Activated CD4-positive, CD25-positive, alpha-beta regulatory T cell treated with anti-CD3 and anti-CD28 coated beads, Interleukin-2, amount 50 U/mL, for 72 hours (primary cell): ENCODE measurements around the gene ARMH3.

Source experiments
- DNase-seq: peaks from one replicate; pipeline ENCODE4 v3.0.0; 2021

ARMH3 gene

DNA sequence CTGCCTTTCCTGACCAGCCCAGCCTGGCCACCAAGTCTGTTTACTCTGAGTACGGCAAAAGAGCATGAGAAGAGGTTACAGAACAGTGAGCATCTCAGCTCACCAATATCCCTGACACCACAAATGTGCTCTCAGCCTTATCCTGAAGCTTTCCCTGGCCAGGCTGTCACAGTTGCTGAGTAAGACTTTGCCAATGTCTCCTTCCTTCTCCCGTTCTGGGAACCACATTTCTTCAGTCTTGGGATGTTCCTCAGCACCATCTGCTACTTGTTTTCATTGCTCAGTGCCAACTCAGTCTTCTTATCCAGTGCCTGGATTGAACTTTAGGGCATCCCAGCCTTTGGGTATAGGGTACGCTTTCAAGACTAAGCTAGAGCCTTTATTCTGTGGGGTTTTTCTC is 205.2 kb downstream of the ARMH3 start:
- DNase-seq, result no peak

DNA sequence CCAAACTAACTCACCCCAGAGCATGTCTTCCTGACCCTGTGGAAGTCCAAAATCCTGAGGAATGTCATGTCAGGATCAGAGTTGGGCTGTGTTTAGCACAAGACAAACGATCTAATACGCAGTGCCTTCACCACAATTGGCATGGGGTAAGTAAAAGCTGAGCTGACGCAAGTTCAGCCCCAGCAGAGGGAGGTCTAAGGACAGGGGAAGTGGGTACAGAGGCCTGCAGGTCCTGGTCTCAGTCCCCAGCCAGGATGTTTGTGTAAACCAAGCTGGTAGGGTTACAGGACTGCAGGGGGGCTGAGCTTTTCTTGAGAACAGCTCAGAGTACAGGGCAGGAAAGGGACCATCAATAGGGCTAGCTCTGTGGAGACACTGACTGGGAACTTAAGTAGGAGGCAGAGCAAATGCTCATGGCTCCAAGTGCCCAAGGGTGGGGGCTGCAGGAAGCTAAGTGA is 207.1 kb downstream of the ARMH3 start:
- no peak for DNase-seq

DNA sequence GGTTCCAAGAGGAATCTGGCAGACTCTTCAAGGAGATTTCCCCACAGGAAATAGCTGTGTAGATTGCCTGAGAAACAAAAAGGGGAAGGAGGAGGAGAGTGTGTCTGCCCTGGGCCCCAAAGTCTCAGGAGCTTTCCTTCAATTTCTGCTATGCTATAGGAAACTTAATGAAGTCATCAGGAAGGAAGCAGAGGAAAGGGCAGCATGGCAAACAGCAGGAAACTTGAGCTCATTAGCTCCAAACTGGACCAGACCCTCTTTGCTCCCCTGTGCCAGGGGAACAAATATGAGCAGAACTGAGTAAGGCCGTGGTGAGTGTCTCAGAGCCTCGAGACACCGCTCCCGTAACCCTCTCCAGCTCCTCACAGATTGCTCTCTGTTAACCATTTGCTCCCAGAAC is 207.6 kb downstream of the ARMH3 start:
- DNase-seq, result no peak

DNA sequence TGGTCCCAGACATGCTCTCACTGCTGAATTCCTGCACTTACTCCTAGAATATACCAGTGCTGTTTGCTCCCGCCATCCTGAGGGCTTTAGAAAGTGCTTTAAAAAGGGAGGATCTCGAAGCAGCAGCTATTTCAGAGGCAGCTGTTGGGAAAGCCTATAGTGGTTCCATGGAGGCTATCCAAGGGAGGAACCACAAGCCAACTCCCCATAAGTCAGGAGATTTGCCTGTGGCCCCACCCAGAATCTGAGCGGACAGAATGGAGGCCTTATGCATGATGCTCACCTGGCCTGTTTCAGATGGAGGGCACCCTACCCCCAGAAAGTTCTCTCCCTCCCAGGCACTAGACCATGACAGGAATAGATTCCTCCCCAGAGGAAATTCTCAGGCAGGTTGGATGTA is 210.1 kb downstream of the ARMH3 start:
- no peak for DNase-seq

DNA sequence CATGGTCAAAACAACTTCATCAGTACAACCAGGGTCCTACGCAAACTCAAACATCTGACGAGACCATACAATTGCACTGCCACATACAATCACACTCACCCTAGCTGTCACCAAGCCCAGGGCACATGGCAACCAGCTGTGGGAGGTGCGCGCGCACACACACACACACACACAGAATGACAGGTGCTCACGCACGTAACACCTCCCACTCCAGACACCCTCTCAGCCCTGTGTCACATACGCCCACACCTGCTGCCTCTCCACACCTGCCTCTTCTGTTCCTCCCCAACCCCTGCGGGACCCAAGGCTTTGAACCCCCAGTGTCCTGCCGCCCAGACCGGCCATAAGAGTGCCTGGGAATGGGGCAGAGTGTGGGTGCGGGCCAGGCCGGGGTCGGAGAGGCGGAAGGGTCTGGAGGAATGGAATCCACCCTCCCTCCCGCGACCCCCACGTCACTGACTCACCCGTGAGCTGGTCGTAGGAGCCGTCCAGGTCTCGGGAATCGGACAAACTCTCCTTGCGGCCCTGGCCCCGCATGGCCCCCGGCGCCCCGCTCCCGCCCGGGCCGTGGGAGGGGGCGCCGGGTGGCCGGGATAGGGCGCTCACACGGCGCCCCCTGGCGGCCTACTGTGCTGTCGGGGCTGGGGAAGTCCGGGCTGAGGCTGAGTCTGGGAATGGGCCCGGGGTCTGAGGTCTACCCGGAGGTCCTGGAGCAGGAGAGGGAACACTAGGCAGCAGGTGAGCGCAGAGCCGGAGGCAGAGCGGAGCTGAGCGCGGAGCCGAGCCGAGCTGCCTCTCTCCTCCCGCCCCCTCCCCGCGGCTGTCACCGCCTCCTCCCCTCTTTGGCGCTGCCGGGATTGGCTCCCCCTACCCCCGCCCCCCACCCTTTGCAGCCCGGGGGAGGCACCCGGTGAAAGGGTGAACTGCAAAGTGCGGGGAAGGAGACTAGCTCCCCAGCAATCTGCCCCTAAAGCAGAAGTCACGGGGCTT is 212.6 kb downstream of the ARMH3 start, which contains the start of gene KCNIP2:
KCNIP2 (minus strand) TSS at position 769 of the 990 bp plus-strand sequence; CDS start at position 537, 232 bp downstream.
- peak; percentile 52 for DNase-seq

DNA sequence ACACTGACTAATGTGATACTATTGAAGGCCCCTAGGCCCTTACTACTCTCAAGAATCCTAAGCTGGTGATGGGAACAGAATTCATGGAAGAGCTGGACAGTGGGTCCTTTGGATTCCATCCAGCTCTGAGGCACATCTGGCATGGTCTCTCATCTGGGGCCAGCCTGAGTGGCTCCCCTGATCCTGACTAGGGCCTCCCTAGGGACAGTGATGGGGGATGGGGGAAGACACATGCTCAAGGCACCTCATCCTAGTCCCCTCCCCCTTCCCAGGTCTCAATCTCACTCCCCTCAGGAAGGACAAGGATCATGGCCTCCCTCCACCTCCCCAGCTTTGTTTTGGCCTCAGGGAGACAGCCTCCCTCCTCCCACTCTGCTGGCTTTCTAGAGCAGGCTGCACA is 214.1 kb downstream of the ARMH3 start:
- DNase-seq, result no peak

DNA sequence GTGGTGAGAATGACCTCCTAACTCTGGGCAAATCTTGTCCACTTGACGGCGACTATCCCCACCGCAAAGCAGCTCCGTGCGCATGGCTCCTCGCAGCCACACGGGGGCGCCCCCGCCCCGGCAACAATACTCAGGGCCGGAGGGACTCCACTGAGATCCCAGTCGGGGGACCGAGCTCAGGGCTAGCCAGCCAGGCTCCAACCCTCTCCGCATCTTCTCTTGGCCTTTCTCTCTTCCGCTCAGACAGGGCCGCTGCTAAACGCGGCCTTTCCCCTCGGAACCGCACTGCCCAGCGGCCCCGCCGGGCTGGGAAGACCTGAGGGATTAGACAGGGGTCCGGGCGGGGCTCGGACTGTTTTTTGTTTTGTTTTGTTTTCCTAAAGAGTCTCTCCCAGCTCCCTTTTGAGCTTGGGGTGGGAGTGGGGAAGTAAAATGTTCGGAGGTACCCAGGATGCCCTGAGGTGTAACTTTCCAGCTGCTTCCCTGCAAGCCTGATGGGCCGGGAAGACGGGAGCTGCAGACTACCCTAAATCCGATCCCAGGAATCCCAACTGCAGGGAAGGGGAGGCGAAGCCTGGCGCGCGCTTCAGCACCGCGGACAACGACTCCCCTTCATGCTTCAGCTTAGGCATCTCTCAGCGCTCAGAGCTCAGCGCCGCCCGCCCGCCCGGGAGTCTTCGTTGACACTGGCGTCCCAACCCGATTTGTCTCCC is 215.1 kb downstream of the ARMH3 start:
- peak; percentile 83 for DNase-seq

DNA sequence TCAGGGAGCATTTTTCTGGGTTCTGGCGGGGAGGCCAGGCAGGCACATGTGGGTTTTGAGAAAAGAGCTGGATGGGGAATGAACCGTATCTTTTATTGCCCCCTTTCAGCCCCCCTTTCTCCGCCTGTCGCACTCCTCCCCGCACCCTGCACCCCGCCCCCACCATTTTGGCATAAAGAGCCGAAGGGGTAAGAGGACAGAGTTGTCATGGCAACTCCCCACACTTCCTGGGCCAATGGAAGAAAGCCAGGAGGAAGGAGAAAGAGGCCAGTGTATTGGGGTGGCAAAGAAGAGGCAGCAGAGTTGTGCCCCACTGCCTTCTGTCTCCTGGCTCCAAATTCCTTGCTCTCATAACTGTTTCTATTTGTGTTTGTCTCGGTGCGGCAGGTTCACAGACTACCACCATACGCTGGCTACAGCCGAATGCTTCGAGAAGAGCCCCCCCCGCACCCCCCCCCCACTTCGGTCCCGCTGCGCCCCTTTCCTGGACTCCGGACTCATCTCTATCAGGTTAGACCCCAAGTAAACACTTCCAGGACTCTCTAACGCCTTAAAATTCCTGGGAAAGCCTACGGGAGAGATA is 215.8 kb downstream of the ARMH3 start:
- no peak for DNase-seq

DNA sequence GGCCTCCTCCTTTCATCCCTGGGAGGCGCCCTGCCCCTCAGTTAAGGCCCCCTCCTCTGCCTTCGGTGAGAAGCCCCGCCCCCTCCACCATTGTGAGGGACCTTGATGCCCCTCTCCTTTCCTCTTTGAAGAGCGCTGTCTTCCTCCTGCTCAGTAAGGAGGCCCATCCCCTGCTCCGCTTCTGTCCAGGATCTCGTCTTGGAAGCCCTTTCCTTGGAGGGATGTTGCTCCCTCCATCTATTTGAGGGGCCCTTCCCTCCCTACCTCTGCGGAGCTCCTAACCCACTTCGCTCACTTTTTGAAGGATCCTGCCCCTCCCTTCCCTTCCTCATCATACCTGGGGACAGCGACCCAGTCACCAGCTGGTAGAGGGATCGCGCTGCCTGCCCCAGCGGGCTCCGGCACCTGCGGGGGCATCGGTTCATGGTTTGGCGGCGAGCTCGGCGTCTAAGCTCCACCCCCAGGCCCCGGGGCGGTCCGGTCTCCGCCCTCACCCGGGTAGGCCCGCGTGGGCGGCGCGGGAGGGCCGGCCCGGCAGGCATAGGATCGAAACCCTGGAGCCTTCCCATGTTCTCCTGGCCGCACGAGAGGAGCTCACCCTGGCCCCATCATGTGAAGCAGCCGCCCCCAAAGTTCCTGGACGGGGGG is 216.4 kb downstream of the ARMH3 start:
- peak; percentile 75 for DNase-seq

DNA sequence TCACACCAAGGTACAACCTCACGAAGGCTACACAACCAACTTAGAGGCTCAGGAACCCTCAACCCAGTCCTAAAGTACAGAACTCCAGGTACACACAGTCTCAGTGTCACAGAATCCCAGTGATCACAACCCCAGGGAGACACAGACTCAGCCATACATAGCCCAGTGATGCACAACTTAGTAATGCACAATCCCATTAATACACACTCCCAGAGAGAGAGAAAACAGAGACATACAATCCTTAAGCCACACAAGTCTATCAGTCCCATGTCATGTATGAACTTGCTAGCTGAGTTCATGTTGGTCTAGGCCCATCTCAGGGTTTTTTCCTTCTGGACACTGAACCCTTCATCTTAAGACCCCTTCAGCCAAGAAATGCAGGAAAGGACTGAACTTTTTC is 217.0 kb downstream of the ARMH3 start:
- DNase-seq, result no peak

DNA sequence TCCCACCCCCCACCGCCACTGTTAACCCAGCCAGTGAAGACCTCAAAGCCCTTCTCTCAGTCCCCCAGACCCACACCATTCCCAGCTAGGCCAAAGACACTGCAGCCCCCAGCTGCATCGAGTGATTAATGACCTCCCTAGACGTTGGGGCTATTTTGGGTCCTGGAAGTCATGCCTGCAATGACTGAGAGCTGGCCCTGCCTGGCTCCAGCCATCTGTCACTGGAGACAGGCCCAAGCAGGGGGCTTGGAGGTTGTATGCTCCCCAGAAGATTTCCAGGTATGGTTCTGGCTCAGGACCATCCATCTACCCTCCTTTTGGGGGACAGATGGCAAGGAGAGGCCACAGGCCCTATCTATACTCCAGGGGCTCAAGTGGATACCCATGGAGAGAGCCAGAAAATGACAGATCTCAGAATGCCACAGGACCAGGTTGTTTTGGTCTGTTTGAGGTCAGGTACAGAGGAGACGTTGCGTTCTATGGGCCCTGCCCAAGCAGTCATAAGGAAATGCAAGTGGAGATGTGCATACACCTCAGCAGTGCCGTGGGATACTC is 217.5 kb downstream of the ARMH3 start:
- DNase-seq, result no peak

DNA sequence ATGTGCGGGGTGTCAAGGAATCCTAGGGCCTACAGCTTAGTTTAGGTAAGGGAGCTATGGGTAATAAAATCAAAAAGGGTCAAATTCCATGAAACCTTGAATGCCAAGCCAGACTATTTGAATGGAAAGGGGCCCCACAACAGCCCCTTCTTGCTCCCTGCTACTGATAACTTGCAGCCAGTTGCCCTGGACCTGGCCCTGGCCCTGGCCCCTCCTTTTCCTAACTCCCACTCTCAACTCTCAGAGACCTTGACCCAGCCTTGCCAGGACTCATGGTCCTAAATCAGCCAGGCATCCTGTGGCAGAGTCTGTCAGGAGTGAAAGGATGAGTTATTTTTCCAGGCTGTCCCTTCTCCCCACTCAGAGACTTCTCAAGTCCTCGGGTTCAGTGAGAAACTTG is 218.2 kb downstream of the ARMH3 start:
- DNase-seq, result no peak

DNA sequence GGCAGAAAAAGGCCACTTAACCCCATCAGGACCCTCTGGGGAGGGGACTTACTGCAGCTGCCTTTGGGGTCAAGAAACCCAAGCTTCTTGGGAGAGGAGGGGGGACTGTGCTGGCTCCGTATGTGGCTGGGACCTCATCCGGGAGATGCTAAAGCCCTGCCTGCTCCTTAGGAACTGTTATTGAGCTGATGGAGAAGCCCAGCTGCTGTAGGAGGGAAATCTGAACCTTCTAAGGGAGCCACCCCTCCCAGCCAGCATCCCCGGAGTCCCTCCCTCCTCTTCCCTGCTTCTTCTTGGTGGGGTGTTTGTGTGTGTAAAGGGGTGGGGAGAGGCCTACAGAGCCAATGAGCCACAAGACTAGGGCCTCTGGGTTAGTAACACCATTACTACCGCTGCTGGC is 220.6 kb downstream of the ARMH3 start:
- no peak for DNase-seq

DNA sequence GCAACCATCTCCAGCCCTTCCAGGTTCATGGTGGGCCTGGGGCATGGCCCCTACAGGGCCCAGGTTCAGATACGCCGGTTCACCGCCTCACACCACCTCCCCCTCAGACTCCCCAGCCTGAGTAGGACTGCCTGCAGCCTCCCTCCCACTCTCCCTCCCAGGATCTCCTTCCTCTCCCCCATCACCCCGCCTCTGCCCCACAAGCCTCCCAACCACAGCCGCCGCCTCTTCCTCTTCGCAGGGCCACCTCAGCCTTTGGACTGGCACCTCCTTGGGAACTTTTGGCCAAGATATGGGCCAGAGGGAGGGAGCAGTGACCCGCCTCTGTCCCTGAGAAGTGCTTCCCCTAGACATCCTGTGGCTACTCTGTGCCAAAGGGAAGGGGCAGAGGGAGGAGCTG is 221.6 kb downstream of the ARMH3 start:
- DNase-seq, result no peak

DNA sequence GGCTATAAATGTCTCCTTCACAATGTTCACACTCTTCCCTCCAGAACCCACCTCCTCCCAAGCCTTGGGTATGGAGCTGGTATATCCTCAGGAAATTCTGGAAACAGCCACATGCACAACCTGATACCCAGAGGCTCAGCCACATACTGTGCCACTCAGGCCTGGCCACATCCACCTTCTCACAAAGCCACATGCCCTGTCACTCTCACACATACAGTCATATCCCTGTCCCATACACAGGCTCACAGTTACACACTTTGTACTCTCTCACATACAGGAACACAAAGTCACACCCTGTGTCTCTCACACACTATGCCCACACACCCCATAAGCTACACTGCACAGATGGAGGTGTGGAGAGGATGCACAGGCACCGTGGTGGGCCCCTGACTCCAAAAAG is 222.5 kb downstream of the ARMH3 start:
- no peak for DNase-seq

DNA sequence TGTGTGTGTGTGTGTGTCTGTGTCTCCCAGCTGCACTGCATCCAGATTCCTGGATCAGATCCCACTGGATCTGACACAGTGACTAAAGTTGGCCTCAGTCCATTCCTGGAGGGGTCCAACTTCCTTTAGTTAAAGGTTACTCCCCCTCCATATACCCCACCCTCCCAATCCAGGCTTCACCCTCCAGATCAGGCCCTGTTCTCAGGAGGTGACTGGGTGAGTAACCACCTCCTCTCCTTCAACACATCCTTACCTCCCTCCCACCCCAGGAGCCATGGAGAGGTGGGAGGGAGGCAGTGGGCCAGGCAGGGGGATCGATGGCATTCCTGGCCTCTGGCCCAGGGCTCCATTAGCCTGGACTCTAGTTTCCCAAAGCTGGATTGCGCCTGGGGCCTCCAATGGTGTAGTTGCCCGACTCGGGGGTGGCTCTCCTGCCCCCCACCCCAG is 223.6 kb downstream of the ARMH3 start:
- no peak for DNase-seq

DNA sequence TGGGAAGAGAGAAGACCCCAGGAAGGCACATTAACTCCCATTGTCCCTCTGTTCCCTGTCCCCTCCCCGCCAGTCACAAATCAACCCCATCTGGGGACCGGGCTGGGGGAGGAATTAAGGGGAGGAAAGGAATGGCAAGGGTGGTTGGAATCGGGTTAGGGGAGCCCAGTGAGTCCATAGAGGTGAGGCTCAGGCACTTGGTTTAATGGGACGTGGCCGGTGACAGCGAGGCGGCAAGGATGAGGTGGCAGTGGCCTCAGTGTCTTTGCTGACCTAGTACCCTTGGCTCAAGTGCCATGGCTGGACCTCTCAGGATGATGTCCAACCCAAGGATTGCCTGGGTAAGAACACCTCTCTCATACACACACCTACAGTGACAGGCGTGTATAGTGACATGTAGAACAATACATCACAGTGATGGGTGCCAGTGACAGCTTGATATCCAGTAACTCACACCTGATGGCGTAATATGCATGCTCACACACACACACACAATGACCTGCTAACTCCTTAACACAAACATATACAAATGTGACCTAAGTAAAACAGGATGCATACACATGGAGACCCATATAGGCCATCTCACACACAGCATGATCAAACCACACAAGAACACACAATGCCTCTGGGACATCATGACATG is 224.7 kb downstream of the ARMH3 start:
- no peak for DNase-seq

DNA sequence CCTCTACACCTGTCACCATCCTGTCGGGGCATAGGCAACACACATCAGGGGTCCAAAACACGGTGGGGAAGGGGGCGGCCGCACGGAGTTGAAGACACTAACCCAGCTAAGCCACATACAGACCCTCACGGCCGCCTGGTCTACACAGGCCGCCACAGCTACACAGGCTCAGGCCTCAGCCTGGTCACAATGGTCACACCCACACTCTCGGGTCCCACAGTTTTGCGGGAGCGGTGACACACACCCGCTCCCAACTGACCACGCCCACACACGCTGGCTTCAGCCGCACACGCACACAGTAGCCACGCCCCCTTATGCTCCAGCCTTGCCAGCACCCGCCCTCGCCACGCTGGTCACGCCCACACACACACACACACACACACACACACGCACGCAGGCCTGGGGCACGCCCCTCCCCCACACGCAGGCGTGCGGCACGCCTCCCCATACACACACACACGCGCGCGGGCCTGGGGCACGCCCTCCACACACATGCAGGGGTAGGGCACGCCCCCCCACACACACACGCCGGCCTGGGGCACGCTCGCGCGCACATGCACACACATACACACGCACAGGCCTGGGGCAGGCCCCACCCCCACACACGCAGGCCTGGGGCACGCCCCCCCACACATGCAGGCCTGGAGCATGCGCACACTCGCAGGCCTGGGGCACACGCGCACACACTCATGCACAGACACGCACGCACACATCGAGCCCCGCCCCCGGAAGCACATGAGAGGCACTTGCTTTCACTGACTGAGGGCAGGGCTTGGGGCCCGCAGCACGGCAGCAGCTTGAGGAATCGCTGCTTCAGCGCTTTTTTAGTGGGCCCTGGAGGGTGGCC is 225.4 kb downstream of the ARMH3 start:
- DNase-seq, result peak; percentile 87

DNA sequence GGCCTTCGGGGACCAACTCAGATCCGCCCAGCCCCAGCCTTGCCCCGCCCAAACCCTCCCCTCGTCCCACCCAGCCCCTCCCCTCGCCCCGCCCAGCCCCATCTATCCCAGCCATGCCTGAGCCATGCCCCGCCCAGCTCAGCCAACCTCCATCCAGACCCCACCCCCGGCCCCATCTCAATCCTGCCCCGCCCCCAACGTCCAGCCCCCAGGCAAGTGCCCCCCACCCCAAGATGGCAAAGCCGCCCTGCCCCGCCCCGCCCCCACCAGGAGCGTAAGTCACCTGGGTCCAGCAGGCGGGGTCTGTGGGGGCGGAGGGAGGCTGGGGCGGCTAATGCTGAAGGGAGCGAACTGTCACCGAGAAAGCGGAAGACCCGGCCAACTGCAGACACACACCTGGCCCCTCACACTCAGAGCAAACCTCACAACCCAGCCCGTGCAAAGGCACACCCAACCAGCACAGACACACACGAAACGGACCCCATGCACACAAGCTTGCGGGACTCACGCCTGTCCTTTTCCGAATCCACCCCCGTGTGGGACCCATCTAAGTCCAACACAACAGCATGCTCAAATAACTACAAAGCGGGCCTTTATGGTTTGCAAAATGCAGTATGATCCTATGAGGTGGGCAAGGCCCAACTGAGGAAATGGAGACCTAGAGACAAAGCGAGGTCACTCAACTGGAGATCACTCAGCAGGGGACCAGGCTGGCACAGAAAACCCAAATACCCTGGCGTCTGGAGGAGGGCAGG is 226.2 kb downstream of the ARMH3 start:
- DNase-seq, result peak; percentile 59
